ENCODE data around the gene LMBR1L.

LMBR1L gene

GRCh38 chr12:49121047-49121696 is 10.5 kb upstream of the LMBR1L start:
- H3K79me2 ChIP-seq (ENCODE audit: insufficient read depth, low read length) = no peaks in the 10 kb centered on the region
- no peak overlapping the region for H2AFZ ChIP-seq (ENCODE audit: low read length)
- no peaks in the 10 kb centered on the region for H3K4me1 ChIP-seq (ENCODE audit: insufficient read depth, low read length, poor library complexity, severe bottlenecking)
- H3K9me3 ChIP-seq (ENCODE audit: insufficient read depth, low read depth, low read length) = no peaks in the 10 kb centered on the region
- H3K27me3 ChIP-seq (ENCODE audit: insufficient read depth, low read length, poor library complexity, severe bottlenecking) = no peaks in the 10 kb centered on the region
- H3K9me2 ChIP-seq (replicated peaks; ENCODE audit: low read depth, low read length) = no peaks in the 10 kb centered on the region
- peaks cover 5% of the 10 kb centered on the region for H4K20me1 ChIP-seq (ENCODE audit: insufficient read depth, low read length, poor library complexity, severe bottlenecking)
- no peaks in the 10 kb centered on the region for H3K36me3 ChIP-seq (ENCODE audit: insufficient read depth, low read length)
- TF ChIP-seq EZH2phosphoT487 (IDR thresholded peaks at IDR 0.05; ENCODE audit: borderline replicate concordance) = no peak
- TF ChIP-seq CTCF (conservative IDR thresholded peaks at IDR 0.05; ENCODE audit: low read length) = peak; percentile 50
- H3K4me2 ChIP-seq (ENCODE audit: low read depth, low read length, poor library complexity, severe bottlenecking) = no peak overlapping the region
- H3F3A ChIP-seq (ENCODE audit: low read depth) = peaks cover 8% of the 10 kb centered on the region; the same call in 1 of the 2 replicates
- no peak overlapping the region for H3K9ac ChIP-seq (ENCODE audit: low read depth, low read length, poor library complexity, severe bottlenecking)
- H3K4me3 ChIP-seq (ENCODE audit: low read length, poor library complexity, severe bottlenecking) = no peak overlapping the region

GRCh38 chr12:49111206-49111605 is 559 bp upstream of the LMBR1L start:
- H3K9ac ChIP-seq (ENCODE audit: low read depth, low read length, poor library complexity, severe bottlenecking) = peak overlapping the region; percentile 95

GRCh38 chr12:49109641-49110463 is 795 bp downstream of the LMBR1L start:
- H3K9me3 ChIP-seq (ENCODE audit: insufficient read depth, low read depth, low read length) = no peaks in the 10 kb centered on the region
- peak overlapping the region; percentile 100 for H3K4me3 ChIP-seq (ENCODE audit: low read length, poor library complexity, severe bottlenecking)
- H3K79me2 ChIP-seq (ENCODE audit: insufficient read depth, low read length) = peaks cover 39% of the 10 kb centered on the region
- peak overlapping the region; percentile 68 for H2AFZ ChIP-seq (ENCODE audit: low read length)
- no peaks in the 10 kb centered on the region for H3K36me3 ChIP-seq (ENCODE audit: insufficient read depth, low read length)
- H3K4me1 ChIP-seq (ENCODE audit: insufficient read depth, low read length, poor library complexity, severe bottlenecking) = peaks cover 29% of the 10 kb centered on the region
- TF ChIP-seq EZH2phosphoT487 (IDR thresholded peaks at IDR 0.05; ENCODE audit: borderline replicate concordance) = no peak
- TF ChIP-seq CTCF (conservative IDR thresholded peaks at IDR 0.05; ENCODE audit: low read length) = no peak
- H3K4me2 ChIP-seq (ENCODE audit: low read depth, low read length, poor library complexity, severe bottlenecking) = peak overlapping the region; percentile 85
- no peaks in the 10 kb centered on the region for H3F3A ChIP-seq (ENCODE audit: low read depth)
- H3K27me3 ChIP-seq (ENCODE audit: insufficient read depth, low read length, poor library complexity, severe bottlenecking) = no peaks in the 10 kb centered on the region
- peaks cover 13% of the 10 kb centered on the region for H4K20me1 ChIP-seq (ENCODE audit: insufficient read depth, low read length, poor library complexity, severe bottlenecking)
- H3K9ac ChIP-seq (ENCODE audit: low read depth, low read length, poor library complexity, severe bottlenecking) = peak overlapping the region; percentile 95
- no peaks in the 10 kb centered on the region for H3K9me2 ChIP-seq (replicated peaks; ENCODE audit: low read depth, low read length)

More at GRCh38 chr12:49111206-49111605, 559 bp upstream of the LMBR1L start:
- Histone ChIP-seq H3K4me1 (ENCODE audit: insufficient read depth, low read length, poor library complexity, severe bottlenecking) (peaks cover 29% of the 10 kb centered on the region), H3K9me2 (replicated peaks; ENCODE audit: low read depth, low read length) (no peaks in the 10 kb centered on the region), H3F3A (ENCODE audit: low read depth) (no peaks in the 10 kb centered on the region), H3K4me2 (ENCODE audit: low read depth, low read length, poor library complexity, severe bottlenecking) (peak overlapping the region; percentile 68), H3K4me3 (ENCODE audit: low read length, poor library complexity, severe bottlenecking) (peak overlapping the region; percentile 100), H2AFZ (ENCODE audit: low read length) (peak overlapping the region; percentile 90), H3K27me3 (ENCODE audit: insufficient read depth, low read length, poor library complexity, severe bottlenecking) (no peaks in the 10 kb centered on the region), H3K36me3 (ENCODE audit: insufficient read depth, low read length) (no peaks in the 10 kb centered on the region), H3K9me3 (ENCODE audit: insufficient read depth, low read depth, low read length) (no peaks in the 10 kb centered on the region), H4K20me1 (ENCODE audit: insufficient read depth, low read length, poor library complexity, severe bottlenecking) (peaks cover 5% of the 10 kb centered on the region), H3K79me2 (ENCODE audit: insufficient read depth, low read length) (peaks cover 36% of the 10 kb centered on the region)
- TF ChIP-seq CTCF (conservative IDR thresholded peaks at IDR 0.05; ENCODE audit: low read length) (no peak), EZH2phosphoT487 (IDR thresholded peaks at IDR 0.05; ENCODE audit: borderline replicate concordance) (no peak)

Data from Loucy (cell line).